ENCODE measurements around the gene APPBP2. TPM values are rescaled to one million over a fixed set of nuclear protein-coding genes. Genes with fewer than 3 reads are reported as not detected.
A peak's percentile ranks its signal among the peaks of the same experiment; 100 is the strongest.

Gene APPBP2
- polyA plus RNA-seq, 1 of the 3 experiments (the other 2 are of a cell fraction), result 7.6 TPM

- TF ChIP-seq SMC3 (IDR thresholded peaks at IDR 0.05; ENCODE audit: low read depth, low read length), result no peak
Observed at GRCh38 chr17:60538726-60539125, 12.7 kb upstream of the APPBP2 start (continued).

GRCh38 chr17:60535382-60536279, 9.6 kb upstream of the APPBP2 start:
- Histone ChIP-seq H3K27me3 (ENCODE audit: insufficient read depth) (no peaks in the 10 kb centered on the region), H3K9me2 (no peaks in the 10 kb centered on the region), H3K27ac (ENCODE audit: low read depth in 2 of 2, low read length in 1 of 2) (peak overlapping the region in 1 of 2 experiments; percentile 3; a peak in 1 of 4 replicates), H3K79me2 (ENCODE audit: insufficient read depth) (no peaks in the 10 kb centered on the region), H3F3A (replicated peaks; ENCODE audit: insufficient read depth) (no peaks in the 10 kb centered on the region), H3K4me3 (ENCODE audit: low read depth in 2 of 2, low read length in 1 of 2) (no peak overlapping the region), H4K20me1 (ENCODE audit: insufficient read depth) (no peaks in the 10 kb centered on the region), H3K36me3 (replicated peaks in 1 of 2; ENCODE audit: control insufficient read depth in 1 of 2, insufficient read depth in 2 of 2, low read length in 1 of 2) (peaks cover 0 to 5% of the 10 kb centered on the region in 2 experiments), H2AFZ (ENCODE audit: low read depth) (no peak overlapping the region), H3K9ac (no peak overlapping the region), H3K9me3 (no peaks in the 10 kb centered on the region), H3K4me1 (ENCODE audit: control insufficient read depth in 1 of 2, insufficient read depth in 2 of 2, low read depth in 1 of 2, low read length in 1 of 2) (peaks cover 0 to 4% of the 10 kb centered on the region in 2 experiments; a peak in 1 of 4 replicates), H3K4me2 (no peak overlapping the region)
- ChIA-PET POLR2A (interaction anchor here (1.6 kb wide), 1 partner anchor 9 kb away, joined by 5 read pairs; the partner anchor contains the start of gene APPBP2), CTCF (interaction anchor here (0.8 to 1.7 kb wide), 8 partner anchors 9 to 103 kb away, joined by 3 to 7 read pairs (median 3); partner anchors contain the start of genes APPBP2 and PPM1D)
- peak; percentile 61 for DNase-seq
- 46% methylated on average over 3 of the region's 3 CpGs for WGBS (ENCODE audit: low lambda C conversion rate)
- TF ChIP-seq YY1 (IDR thresholded peaks at IDR 0.05; ENCODE audit: low read depth), result no peak
- no peak for TF ChIP-seq REST (IDR thresholded peaks at IDR 0.05; ENCODE audit: low read depth, low read length)
- TF ChIP-seq NRF1 (IDR thresholded peaks at IDR 0.05; ENCODE audit: low read depth, low read length), result no peak
- no peak for TF ChIP-seq FOXM1 (IDR thresholded peaks at IDR 0.05; ENCODE audit: low read depth)
- TF ChIP-seq TCF12 (IDR thresholded peaks at IDR 0.05), result no peak

DNA sequence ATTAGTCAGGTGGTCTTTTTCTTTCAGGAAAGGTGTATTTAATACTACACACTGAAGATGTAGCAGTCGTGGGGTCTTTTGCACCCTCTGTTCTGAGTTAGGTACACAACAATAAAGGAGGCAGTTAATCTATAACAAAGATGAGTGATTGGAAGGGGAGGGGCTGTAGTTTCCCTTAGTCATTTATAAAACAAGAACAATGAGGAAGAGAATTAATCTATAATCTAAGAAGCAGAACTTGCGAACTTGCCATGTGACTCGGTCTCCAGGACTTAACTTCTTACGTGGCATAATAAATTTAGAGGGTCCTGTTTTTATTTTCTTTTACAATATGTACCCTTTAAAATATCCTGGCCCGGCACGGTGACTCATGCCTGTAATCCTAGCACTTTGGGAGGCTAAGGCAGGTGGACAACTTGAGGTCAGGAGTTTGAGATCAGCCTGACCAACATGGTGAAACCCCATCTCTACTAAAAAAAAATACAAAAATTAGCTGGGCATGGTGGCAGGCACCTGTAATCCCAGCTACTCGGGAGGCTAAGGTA, 8.6 kb upstream of the APPBP2 start:
- H3K79me2 ChIP-seq (ENCODE audit: insufficient read depth), result no peaks in the 10 kb centered on the region
- no peak for DNase-seq
- H3K27ac ChIP-seq (ENCODE audit: low read depth in 2 of 2, low read length in 1 of 2), result no peak overlapping the region
- H3K27me3 ChIP-seq (ENCODE audit: insufficient read depth), result no peaks in the 10 kb centered on the region
- no peaks in the 10 kb centered on the region for H3F3A ChIP-seq (replicated peaks; ENCODE audit: insufficient read depth)
- H3K9me2 ChIP-seq, result no peaks in the 10 kb centered on the region
- H3K36me3 ChIP-seq (replicated peaks in 1 of 2; ENCODE audit: control insufficient read depth in 1 of 2, insufficient read depth in 2 of 2, low read length in 1 of 2), result peaks cover 0 to 5% of the 10 kb centered on the region in 2 experiments
- H3K4me2 ChIP-seq, result no peak overlapping the region
- 85% methylated on average over 7 of the region's 7 CpGs for WGBS (ENCODE audit: low lambda C conversion rate)
- no peak overlapping the region for H2AFZ ChIP-seq (ENCODE audit: low read depth)
- ChIA-PET POLR2A (interaction anchor here (1.6 kb wide), 1 partner anchor 8 kb away, joined by 5 read pairs; the partner anchor contains the start of gene APPBP2), CTCF (interaction anchor here (0.8 to 1.7 kb wide), 5 partner anchors 10 to 106 kb away, joined by 3 to 7 read pairs (median 3); no protein-coding TSS in a partner anchor)
- H3K4me3 ChIP-seq (ENCODE audit: low read depth in 2 of 2, low read length in 1 of 2), result no peak overlapping the region
- H3K4me1 ChIP-seq (ENCODE audit: control insufficient read depth in 1 of 2, insufficient read depth in 2 of 2, low read depth in 1 of 2, low read length in 1 of 2), result peaks cover 0 to 4% of the 10 kb centered on the region in 2 experiments; a peak in 1 of 4 replicates
- H3K9me3 ChIP-seq, result no peaks in the 10 kb centered on the region
- H4K20me1 ChIP-seq (ENCODE audit: insufficient read depth), result no peaks in the 10 kb centered on the region
- no peak overlapping the region for H3K9ac ChIP-seq
- no peak for TF ChIP-seq NFIC (IDR thresholded peaks at IDR 0.05; ENCODE audit: borderline replicate concordance)
- no peak for TF ChIP-seq CTCF (IDR thresholded peaks at IDR 0.05)
- no peak for TF ChIP-seq TAF1 (IDR thresholded peaks at IDR 0.05; ENCODE audit: borderline replicate concordance, low read depth, low read length)
- TF ChIP-seq REST (IDR thresholded peaks at IDR 0.05; ENCODE audit: low read depth, low read length), result no peak
- TF ChIP-seq RAD21 (IDR thresholded peaks at IDR 0.05; ENCODE audit: low read length), result no peak
- TF ChIP-seq EZH2phosphoT487 (IDR thresholded peaks at IDR 0.05; ENCODE audit: borderline replicate concordance, low read depth), result no peak
